NCI-H2029 treated with DMSO at 0.1 percent for 48 hours (cell line): ENCODE measurements around the gene GNB1.
"Not testable (repeated sequence)": the region's sequence is repeated elsewhere in the genome, so short reads cannot be mapped to it uniquely, and the experiment has no call there.

Experiments
- DNase-seq: peaks from one replicate; lab custom pipeline; 2025; lab: John Stamatoyannopoulos, UW

The GNB1 gene

GRCh38 chr1:1889847-1890505 lies 911 bp downstream of the GNB1 start:
- no peak for DNase-seq

GRCh38 chr1:1889090-1889750 lies 1.7 kb downstream of the GNB1 start:
- no peak for DNase-seq

GRCh38 chr1:1883890-1884289 lies 7.0 kb downstream of the GNB1 start:
- DNase-seq: not testable (repeated sequence)

GRCh38 chr1:1883092-1883873 lies 7.6 kb downstream of the GNB1 start:
- DNase-seq: no peak

GRCh38 chr1:1881727-1882126 lies 9.2 kb downstream of the GNB1 start:
- DNase-seq: no peak

GRCh38 chr1:1880617-1881312 lies 10.1 kb downstream of the GNB1 start:
- no peak for DNase-seq

GRCh38 chr1:1879942-1880341 lies 10.9 kb downstream of the GNB1 start:
- no peak for DNase-seq

- no peak for DNase-seq
Observed at GRCh38 chr1:1877865-1878436, 12.9 kb downstream of the GNB1 start.

GRCh38 chr1:1876335-1876930 lies 14.5 kb downstream of the GNB1 start:
- DNase-seq: no peak

- no peak for DNase-seq
Observed at GRCh38 chr1:1875932-1876331, 15.0 kb downstream of the GNB1 start.

GRCh38 chr1:1874901-1875300 lies 16.0 kb downstream of the GNB1 start:
- DNase-seq: no peak

GRCh38 chr1:1873186-1873585 lies 17.7 kb downstream of the GNB1 start:
- peak; percentile 68 for DNase-seq

GRCh38 chr1:1872329-1872994 lies 18.4 kb downstream of the GNB1 start:
- no peak for DNase-seq

- DNase-seq: no peak
Observed at GRCh38 chr1:1869469-1869868, 21.4 kb downstream of the GNB1 start.

- no peak for DNase-seq
Observed at GRCh38 chr1:1867164-1867563, 23.7 kb downstream of the GNB1 start.

- no peak for DNase-seq
Observed at GRCh38 chr1:1862905-1863547, 27.9 kb downstream of the GNB1 start.

GRCh38 chr1:1861761-1862310 lies 29.1 kb downstream of the GNB1 start:
- not testable (repeated sequence) for DNase-seq

- DNase-seq: no peak
Observed at GRCh38 chr1:1861339-1861730, 29.6 kb downstream of the GNB1 start.

GRCh38 chr1:1859970-1860697 lies 30.8 kb downstream of the GNB1 start:
- DNase-seq: not testable (repeated sequence)
